ENCODE data around the gene TTC3. TPM values are rescaled to one million over a fixed set of nuclear protein-coding genes. Genes with fewer than 3 reads are reported as not detected.

TTC3 gene
- total and polyA plus RNA-seq, 2 of the 13 experiments (the other 11 are each of a cell fraction or from before 2014, with no cell fraction given), result 55.7 to 108 TPM

DNA sequence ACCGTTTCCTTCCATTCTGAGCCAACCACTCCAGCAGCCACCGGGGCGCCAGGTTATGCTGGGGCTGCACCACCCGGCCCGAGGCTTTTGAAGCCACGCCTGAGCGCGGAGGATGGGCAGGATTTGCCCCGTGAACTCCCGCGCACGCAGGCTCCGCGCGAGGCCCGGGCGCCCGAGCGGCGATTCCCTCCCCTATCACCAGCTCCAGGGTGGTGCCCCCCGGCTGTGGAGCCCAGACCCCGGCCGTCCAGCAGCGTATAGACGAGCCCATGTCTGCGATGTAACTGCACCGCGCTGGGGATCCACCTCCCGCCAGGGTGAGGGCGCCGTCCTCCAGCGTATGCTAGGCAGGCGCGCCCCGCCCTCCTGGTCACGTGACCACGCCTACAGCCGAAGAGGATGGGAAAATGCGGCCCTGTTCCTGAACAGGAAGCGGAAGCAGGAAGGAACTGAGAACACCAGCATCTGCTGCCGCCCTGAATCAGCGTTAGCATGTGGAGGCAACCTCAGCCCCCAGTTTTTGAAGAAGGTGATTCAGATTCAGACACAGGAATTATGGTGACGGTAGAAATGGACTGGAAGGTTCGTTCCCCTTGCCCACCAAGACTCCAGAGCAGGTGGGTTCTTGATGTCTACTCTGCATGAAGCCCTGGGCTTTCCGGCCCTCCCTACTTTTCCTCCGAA, 148.1 kb downstream of the TTC3 start (continued):
- no peak for TF ChIP-seq ZNF432 (CRISPR knock-in tag; IDR thresholded peaks at IDR 0.05; ENCODE audit: borderline replicate concordance)
- no peak for TF ChIP-seq PRPF4 (IDR thresholded peaks at IDR 0.05; ENCODE audit: low read depth, low read length, poor library complexity, severe bottlenecking)
- TF ChIP-seq ZNF737 (CRISPR knock-in tag; IDR thresholded peaks at IDR 0.05; ENCODE audit: borderline replicate concordance), result no peak
- TF ChIP-seq, protein P1, sequence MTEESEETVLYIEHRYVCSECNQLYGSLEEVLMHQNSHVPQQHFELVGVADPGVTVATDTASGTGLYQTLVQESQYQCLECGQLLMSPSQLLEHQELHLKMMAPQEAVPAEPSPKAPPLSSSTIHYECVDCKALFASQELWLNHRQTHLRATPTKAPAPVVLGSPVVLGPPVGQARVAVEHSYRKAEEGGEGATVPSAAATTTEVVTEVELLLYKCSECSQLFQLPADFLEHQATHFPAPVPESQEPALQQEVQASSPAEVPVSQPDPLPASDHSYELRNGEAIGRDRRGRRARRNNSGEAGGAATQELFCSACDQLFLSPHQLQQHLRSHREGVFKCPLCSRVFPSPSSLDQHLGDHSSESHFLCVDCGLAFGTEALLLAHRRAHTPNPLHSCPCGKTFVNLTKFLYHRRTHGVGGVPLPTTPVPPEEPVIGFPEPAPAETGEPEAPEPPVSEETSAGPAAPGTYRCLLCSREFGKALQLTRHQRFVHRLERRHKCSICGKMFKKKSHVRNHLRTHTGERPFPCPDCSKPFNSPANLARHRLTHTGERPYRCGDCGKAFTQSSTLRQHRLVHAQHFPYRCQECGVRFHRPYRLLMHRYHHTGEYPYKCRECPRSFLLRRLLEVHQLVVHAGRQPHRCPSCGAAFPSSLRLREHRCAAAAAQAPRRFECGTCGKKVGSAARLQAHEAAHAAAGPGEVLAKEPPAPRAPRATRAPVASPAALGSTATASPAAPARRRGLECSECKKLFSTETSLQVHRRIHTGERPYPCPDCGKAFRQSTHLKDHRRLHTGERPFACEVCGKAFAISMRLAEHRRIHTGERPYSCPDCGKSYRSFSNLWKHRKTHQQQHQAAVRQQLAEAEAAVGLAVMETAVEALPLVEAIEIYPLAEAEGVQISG (CRISPR knock-in tag; IDR thresholded peaks at IDR 0.05), result peak; percentile 98
- TF ChIP-seq ZNF337 (CRISPR knock-in tag; IDR thresholded peaks at IDR 0.05; ENCODE audit: borderline replicate concordance, low read depth), result 0 out of 2 replicates have a peak, but pooled peaks have one; percentile 40
- TF ChIP-seq MAFF (IDR thresholded peaks at IDR 0.05; ENCODE audit: low read depth, low read length), result no peak
- TF ChIP-seq, protein P2, sequence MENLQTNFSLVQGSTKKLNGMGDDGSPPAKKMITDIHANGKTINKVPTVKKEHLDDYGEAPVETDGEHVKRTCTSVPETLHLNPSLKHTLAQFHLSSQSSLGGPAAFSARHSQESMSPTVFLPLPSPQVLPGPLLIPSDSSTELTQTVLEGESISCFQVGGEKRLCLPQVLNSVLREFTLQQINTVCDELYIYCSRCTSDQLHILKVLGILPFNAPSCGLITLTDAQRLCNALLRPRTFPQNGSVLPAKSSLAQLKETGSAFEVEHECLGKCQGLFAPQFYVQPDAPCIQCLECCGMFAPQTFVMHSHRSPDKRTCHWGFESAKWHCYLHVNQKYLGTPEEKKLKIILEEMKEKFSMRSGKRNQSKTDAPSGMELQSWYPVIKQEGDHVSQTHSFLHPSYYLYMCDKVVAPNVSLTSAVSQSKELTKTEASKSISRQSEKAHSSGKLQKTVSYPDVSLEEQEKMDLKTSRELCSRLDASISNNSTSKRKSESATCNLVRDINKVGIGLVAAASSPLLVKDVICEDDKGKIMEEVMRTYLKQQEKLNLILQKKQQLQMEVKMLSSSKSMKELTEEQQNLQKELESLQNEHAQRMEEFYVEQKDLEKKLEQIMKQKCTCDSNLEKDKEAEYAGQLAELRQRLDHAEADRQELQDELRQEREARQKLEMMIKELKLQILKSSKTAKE (CRISPR knock-in tag; IDR thresholded peaks at IDR 0.05; ENCODE audit: borderline replicate concordance), result no peak
- peak; percentile 89 for TF ChIP-seq HOXA3 (CRISPR knock-in tag; IDR thresholded peaks at IDR 0.05)
- peak; percentile 51; the same call in 1 of the 2 replicates for TF ChIP-seq KLF9 (CRISPR knock-in tag; IDR thresholded peaks at IDR 0.05; ENCODE audit: low read depth)
- TF ChIP-seq BRCA1 (CRISPR knock-in tag; IDR thresholded peaks at IDR 0.05), result peak; percentile 81
- TF ChIP-seq, protein P3, sequence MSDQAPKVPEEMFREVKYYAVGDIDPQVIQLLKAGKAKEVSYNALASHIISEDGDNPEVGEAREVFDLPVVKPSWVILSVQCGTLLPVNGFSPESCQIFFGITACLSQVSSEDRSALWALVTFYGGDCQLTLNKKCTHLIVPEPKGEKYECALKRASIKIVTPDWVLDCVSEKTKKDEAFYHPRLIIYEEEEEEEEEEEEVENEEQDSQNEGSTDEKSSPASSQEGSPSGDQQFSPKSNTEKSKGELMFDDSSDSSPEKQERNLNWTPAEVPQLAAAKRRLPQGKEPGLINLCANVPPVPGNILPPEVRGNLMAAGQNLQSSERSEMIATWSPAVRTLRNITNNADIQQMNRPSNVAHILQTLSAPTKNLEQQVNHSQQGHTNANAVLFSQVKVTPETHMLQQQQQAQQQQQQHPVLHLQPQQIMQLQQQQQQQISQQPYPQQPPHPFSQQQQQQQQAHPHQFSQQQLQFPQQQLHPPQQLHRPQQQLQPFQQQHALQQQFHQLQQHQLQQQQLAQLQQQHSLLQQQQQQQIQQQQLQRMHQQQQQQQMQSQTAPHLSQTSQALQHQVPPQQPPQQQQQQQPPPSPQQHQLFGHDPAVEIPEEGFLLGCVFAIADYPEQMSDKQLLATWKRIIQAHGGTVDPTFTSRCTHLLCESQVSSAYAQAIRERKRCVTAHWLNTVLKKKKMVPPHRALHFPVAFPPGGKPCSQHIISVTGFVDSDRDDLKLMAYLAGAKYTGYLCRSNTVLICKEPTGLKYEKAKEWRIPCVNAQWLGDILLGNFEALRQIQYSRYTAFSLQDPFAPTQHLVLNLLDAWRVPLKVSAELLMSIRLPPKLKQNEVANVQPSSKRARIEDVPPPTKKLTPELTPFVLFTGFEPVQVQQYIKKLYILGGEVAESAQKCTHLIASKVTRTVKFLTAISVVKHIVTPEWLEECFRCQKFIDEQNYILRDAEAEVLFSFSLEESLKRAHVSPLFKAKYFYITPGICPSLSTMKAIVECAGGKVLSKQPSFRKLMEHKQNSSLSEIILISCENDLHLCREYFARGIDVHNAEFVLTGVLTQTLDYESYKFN (CRISPR knock-in tag; conservative IDR thresholded peaks at IDR 0.05), result peak; percentile 63
- TF ChIP-seq PPARG (CRISPR knock-in tag; conservative IDR thresholded peaks at IDR 0.05), result no peak; the same call in 1 of the 2 replicates
- TF ChIP-seq, protein P4, sequence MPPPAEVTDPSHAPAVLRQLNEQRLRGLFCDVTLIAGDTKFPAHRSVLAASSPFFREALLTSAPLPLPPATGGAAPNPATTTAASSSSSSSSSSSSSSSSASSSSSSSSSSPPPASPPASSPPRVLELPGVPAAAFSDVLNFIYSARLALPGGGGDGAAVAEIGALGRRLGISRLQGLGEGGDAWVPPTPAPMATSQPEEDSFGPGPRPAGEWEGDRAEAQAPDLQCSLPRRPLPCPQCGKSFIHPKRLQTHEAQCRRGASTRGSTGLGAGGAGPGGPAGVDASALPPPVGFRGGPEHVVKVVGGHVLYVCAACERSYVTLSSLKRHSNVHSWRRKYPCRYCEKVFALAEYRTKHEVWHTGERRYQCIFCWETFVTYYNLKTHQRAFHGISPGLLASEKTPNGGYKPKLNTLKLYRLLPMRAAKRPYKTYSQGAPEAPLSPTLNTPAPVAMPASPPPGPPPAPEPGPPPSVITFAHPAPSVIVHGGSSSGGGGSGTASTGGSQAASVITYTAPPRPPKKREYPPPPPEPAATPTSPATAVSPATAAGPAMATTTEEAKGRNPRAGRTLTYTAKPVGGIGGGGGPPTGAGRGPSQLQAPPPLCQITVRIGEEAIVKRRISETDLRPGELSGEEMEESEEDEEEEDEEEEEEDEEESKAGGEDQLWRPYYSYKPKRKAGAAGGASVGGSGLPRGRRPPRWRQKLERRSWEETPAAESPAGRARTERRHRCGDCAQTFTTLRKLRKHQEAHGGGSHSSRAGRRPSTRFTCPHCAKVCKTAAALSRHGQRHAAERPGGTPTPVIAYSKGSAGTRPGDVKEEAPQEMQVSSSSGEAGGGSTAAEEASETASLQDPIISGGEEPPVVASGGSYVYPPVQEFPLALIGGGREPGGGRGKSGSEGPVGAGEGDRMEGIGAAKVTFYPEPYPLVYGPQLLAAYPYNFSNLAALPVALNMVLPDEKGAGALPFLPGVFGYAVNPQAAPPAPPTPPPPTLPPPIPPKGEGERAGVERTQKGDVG (CRISPR knock-in tag; IDR thresholded peaks at IDR 0.05; ENCODE audit: borderline replicate concordance), result no peak
- 0 out of 2 replicates have a peak, but pooled peaks have one; percentile 30 for TF ChIP-seq ZNF773 (CRISPR knock-in tag; IDR thresholded peaks at IDR 0.05; ENCODE audit: borderline replicate concordance)
- TF ChIP-seq, protein P5, sequence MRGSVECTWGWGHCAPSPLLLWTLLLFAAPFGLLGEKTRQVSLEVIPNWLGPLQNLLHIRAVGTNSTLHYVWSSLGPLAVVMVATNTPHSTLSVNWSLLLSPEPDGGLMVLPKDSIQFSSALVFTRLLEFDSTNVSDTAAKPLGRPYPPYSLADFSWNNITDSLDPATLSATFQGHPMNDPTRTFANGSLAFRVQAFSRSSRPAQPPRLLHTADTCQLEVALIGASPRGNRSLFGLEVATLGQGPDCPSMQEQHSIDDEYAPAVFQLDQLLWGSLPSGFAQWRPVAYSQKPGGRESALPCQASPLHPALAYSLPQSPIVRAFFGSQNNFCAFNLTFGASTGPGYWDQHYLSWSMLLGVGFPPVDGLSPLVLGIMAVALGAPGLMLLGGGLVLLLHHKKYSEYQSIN (CRISPR knock-in tag; IDR thresholded peaks at IDR 0.05; ENCODE audit: borderline replicate concordance), result no peak

Data from HepG2 (cell line).